ENCODE data around the gene BPGM.

DNA sequence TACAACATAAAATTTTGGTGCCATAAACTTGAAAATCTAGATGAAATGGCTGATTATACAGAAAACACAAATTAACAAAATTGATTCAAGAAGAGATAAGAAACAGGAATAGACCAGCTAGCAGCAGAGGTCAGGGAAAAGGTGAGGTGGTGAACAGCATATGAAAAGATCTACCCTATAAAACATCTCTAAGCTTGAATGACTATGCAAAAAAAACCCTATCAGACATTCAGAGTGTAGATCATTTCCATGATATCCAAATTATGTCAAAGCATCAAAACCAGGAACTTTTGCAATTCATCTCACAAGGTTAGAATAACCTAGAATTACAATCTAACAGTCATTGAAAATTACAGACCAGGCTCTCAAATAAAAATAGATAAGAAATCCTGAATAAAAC is 14.6 kb upstream of the BPGM start:
- TF ChIP-seq, protein P1, sequence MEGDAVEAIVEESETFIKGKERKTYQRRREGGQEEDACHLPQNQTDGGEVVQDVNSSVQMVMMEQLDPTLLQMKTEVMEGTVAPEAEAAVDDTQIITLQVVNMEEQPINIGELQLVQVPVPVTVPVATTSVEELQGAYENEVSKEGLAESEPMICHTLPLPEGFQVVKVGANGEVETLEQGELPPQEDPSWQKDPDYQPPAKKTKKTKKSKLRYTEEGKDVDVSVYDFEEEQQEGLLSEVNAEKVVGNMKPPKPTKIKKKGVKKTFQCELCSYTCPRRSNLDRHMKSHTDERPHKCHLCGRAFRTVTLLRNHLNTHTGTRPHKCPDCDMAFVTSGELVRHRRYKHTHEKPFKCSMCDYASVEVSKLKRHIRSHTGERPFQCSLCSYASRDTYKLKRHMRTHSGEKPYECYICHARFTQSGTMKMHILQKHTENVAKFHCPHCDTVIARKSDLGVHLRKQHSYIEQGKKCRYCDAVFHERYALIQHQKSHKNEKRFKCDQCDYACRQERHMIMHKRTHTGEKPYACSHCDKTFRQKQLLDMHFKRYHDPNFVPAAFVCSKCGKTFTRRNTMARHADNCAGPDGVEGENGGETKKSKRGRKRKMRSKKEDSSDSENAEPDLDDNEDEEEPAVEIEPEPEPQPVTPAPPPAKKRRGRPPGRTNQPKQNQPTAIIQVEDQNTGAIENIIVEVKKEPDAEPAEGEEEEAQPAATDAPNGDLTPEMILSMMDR (conservative IDR thresholded peaks at IDR 0.05), result no peak
- no peak for TF ChIP-seq EZH2 (IDR thresholded peaks at IDR 0.05; ENCODE audit: low read depth)

Measured in PC-9 (cell line).